BJ (cell line): Measurements from ENCODE around the gene TIAL1. TPM values are rescaled to one million over a fixed set of nuclear protein-coding genes. Genes with fewer than 3 reads are reported as not detected.

Experiments
- CTCF ChIA-PET: fragments of 350-600 bp; formaldehyde crosslinking; extraction: SDS; loops from one replicate; lab custom pipeline; 2021; ENCODE audit warnings: antibody characterized with exemption, inconsistent platforms; lab: Yijun Ruan, JAX
- POLR2A ChIA-PET: fragments of 300-600 bp; sonication (Branson Sonifier 250); formaldehyde crosslinking; extraction: SDS; loops from one replicate; lab custom pipeline; 2021; ENCODE audit warnings: antibody characterized with exemption; lab: Charles Lee
- DNase-seq: peaks from one replicate; pipeline ENCODE4 v3.0.0-alpha.2; 2011; ENCODE audit warnings: low read depth
- H3K27me3 ChIP-seq: 2 replicates; pipeline ENCODE4 v1.6.0; 2011; ENCODE audit warnings: low read length; ENCODE audit not compliant: control insufficient read depth, insufficient read depth
- H3K36me3 ChIP-seq: 2 replicates; pipeline ENCODE4 v1.5.1; 2011; ENCODE audit warnings: low read length; ENCODE audit not compliant: control insufficient read depth, insufficient read depth
- H3K4me3 ChIP-seq: 2 replicates; pipeline ENCODE4 v1.5.1; 2011; ENCODE audit warnings: low read depth, mild to moderate bottlenecking, control low read depth, low read length
- CTCF ChIP-seq: IDR thresholded peaks from 2 replicates; pipeline ENCODE4 v1.5.1; 2011; ENCODE audit warnings: low read depth, mild to moderate bottlenecking, control low read depth, inconsistent platforms, low read length, moderate library complexity; ENCODE audit not compliant: insufficient read depth
- polyA plus RNA-seq: library from polyadenylated mRNA; depleted of rRNA; stranded (reverse); fragments of >200 nt; gene quantifications from 2 replicates; pipeline ENCODE4 v1.2.3, GENCODE V29; 2011

The TIAL1 gene
- polyA plus RNA-seq, 1 experiment, result 39.9 TPM

GRCh38 chr10:119549247-119549999 lies 47.3 kb downstream of the TIAL1 start:
- H3K27me3 ChIP-seq, result peaks cover 9% of the 10 kb centered on the region
- H3K36me3 ChIP-seq, result no peaks in the 10 kb centered on the region
- TF ChIP-seq CTCF, result no peak
- no peak for DNase-seq
- CTCF ChIA-PET, result interaction anchor here (0.7 kb wide), 1 partner anchor 149 kb away, joined by 3 read pairs; no protein-coding TSS in a partner anchor
- POLR2A ChIA-PET, result no interaction called here
- H3K4me3 ChIP-seq, result no peak overlapping the region

DNA sequence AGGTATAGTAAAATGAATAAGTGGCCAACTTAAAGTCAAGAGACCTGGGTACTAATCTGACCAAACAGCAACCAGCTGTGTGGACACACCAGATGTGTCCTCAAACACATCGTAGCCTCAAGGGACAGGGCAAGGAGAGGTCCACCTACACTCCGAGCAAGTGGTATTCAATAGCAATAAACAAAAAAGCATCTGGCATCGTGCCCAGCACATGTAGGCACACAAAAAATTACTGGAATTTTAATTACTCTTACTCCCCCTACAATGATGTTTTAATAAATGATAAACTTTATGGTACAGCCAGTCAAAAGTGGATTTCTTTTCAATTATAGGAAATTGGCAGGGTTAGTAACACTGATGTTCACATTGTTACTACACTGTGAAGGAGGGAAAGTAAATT lies 50.8 kb downstream of the TIAL1 start:
- CTCF ChIA-PET, result no interaction called here
- Histone ChIP-seq H3K27me3 (peaks cover 6% of the 10 kb centered on the region), H3K4me3 (no peak overlapping the region), H3K36me3 (no peaks in the 10 kb centered on the region)
- POLR2A ChIA-PET, result no interaction called here
- no peak for DNase-seq
- TF ChIP-seq CTCF, result no peak

DNA sequence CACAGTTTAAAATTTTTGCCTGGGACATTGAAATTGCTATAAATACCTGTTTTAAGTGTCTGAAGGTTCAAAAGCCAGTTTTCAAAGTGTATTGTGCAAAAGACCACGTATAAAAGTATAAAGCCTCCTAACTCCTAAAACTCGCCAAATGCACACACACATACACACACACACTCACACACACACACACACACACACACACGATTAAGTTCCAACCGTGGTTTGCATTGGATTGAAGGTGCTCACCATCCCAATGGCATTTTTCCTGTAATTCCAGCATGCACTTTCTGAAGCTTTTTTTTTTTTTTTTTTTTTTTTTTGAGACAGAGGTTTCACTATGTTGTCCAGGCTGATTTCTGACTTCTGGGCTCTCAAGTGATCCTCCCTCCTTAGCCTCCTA lies 51.5 kb downstream of the TIAL1 start:
- Histone ChIP-seq H3K36me3 (no peaks in the 10 kb centered on the region), H3K27me3 (peaks cover 5% of the 10 kb centered on the region), H3K4me3 (no peak overlapping the region)
- POLR2A ChIA-PET, result interaction anchor here (1.0 kb wide), 1 partner anchor 180 kb away, joined by 3 read pairs; the partner anchor contains the start of gene INPP5F
- CTCF ChIA-PET, result interaction anchor here (1.3 to 3.1 kb wide), 3 partner anchors 13 to 342 kb away, joined by 3 to 11 read pairs (median 7); no protein-coding TSS in a partner anchor
- no peak for TF ChIP-seq CTCF
- no peak for DNase-seq

GRCh38 chr10:119543814-119544642 lies 52.7 kb downstream of the TIAL1 start:
- ChIA-PET POLR2A (interaction anchor here (0.6 to 1.0 kb wide), 2 partner anchors 182 to 217 kb away, joined by 3 to 15 read pairs; partner anchors contain the start of gene INPP5F), CTCF (interaction anchor here (0.6 to 3.1 kb wide), 14 partner anchors 10 to 345 kb away, joined by 3 to 26 read pairs (median 5); partner anchors contain the start of gene GRK5)
- no peak for TF ChIP-seq CTCF
- no peak for DNase-seq
- Histone ChIP-seq H3K27me3 (peaks cover 4% of the 10 kb centered on the region), H3K4me3 (no peak overlapping the region; the same call in 1 of the 2 replicates), H3K36me3 (no peaks in the 10 kb centered on the region)
